Daoy (cell line): Measurements from ENCODE around the gene ARHGEF5. TPM values are rescaled to one million over a fixed set of nuclear protein-coding genes. Genes with fewer than 3 reads are reported as not detected.
"Not testable (repeated sequence)": the region's sequence is repeated elsewhere in the genome, so short reads cannot be mapped to it uniquely, and the experiment has no call there.

Source experiments
- DNase-seq: peaks from one replicate; pipeline ENCODE4 v3.0.0-alpha.2; 2015; ENCODE audit warnings: low read depth
- total RNA-seq: library from RNA; depleted of rRNA; stranded (reverse); fragments of >200 nt; shearing (Covaris generic); gene quantifications from 2 replicates; pipeline ENCODE4 v1.2.3, GENCODE V29; 2014; rRNA removed

Gene ARHGEF5
- 1.5 and 2.0 TPM in 2 replicates for total RNA-seq

GRCh38 chr7:144355176-144355822, at the start of gene ARHGEF5:
TSS of gene ARHGEF5 (plus strand) at chr7:144355402. CDS start at chr7:144362670, 7,268 bp downstream.
- DNase-seq: not testable (repeated sequence)

- DNase-seq: not testable (repeated sequence)
Observed at GRCh38 chr7:144309702-144310101, 45.5 kb upstream of the ARHGEF5 start.

GRCh38 chr7:144311218-144311617, 44.0 kb upstream of the ARHGEF5 start:
- not testable (repeated sequence) for DNase-seq

- not testable (repeated sequence) for DNase-seq
Observed at GRCh38 chr7:144311872-144312469, 43.2 kb upstream of the ARHGEF5 start, which contains the start of gene OR2A1. TSS of gene OR2A1 (plus strand) at chr7:144312419. CDS start at chr7:144318125, 5,706 bp downstream.

GRCh38 chr7:144317537-144317936, 37.7 kb upstream of the ARHGEF5 start:
- not testable (repeated sequence) for DNase-seq

GRCh38 chr7:144319547-144319946, 35.7 kb upstream of the ARHGEF5 start:
- not testable (repeated sequence) for DNase-seq

- DNase-seq: not testable (repeated sequence)
Observed at GRCh38 chr7:144321677-144322206, 33.5 kb upstream of the ARHGEF5 start.

- DNase-seq: not testable (repeated sequence)
Observed at GRCh38 chr7:144323359-144323758, 31.8 kb upstream of the ARHGEF5 start.

- DNase-seq: not testable (repeated sequence)
Observed at GRCh38 chr7:144325868-144326267, 29.3 kb upstream of the ARHGEF5 start.

GRCh38 chr7:144330044-144330443, 25.2 kb upstream of the ARHGEF5 start:
- not testable (repeated sequence) for DNase-seq

GRCh38 chr7:144331221-144331995, 23.8 kb upstream of the ARHGEF5 start:
- not testable (repeated sequence) for DNase-seq

GRCh38 chr7:144331996-144332288, 23.3 kb upstream of the ARHGEF5 start:
- DNase-seq: not testable (repeated sequence)

- DNase-seq: not testable (repeated sequence)
Observed at GRCh38 chr7:144348625-144349024, 6.6 kb upstream of the ARHGEF5 start.

GRCh38 chr7:144351667-144352066, 3.5 kb upstream of the ARHGEF5 start:
- DNase-seq: not testable (repeated sequence)

GRCh38 chr7:144356185-144356584, 983 bp downstream of the ARHGEF5 start:
- DNase-seq: not testable (repeated sequence)

GRCh38 chr7:144356860-144357259, 1.7 kb downstream of the ARHGEF5 start:
- DNase-seq: not testable (repeated sequence)

GRCh38 chr7:144362061-144362460, 6.9 kb downstream of the ARHGEF5 start:
- DNase-seq: not testable (repeated sequence)

GRCh38 chr7:144365523-144365922, 10.3 kb downstream of the ARHGEF5 start:
- not testable (repeated sequence) for DNase-seq

GRCh38 chr7:144367250-144367649, 12.0 kb downstream of the ARHGEF5 start:
- not testable (repeated sequence) for DNase-seq

GRCh38 chr7:144369221-144369620, 14.0 kb downstream of the ARHGEF5 start:
- DNase-seq: not testable (repeated sequence)

GRCh38 chr7:144378651-144379050, 23.4 kb downstream of the ARHGEF5 start:
- peak; percentile 64 for DNase-seq

GRCh38 chr7:144379776-144380384, 24.7 kb downstream of the ARHGEF5 start:
- no peak for DNase-seq
